H1 (cell line): ENCODE measurements around the gene CHN2. TPM values are rescaled to one million over a fixed set of nuclear protein-coding genes. Genes with fewer than 3 reads are reported as not detected.

Experiments used
- CTCF ChIA-PET: fragments of 300-600 bp; sonication (Branson Sonifier 250); formaldehyde crosslinking; loops from one replicate; lab custom pipeline; 2021; ENCODE audit not compliant: partially characterized antibody; lab: Charles Lee
- POLR2A ChIA-PET: fragments of 300-600 bp; sonication (Branson Sonifier 250); formaldehyde crosslinking; loops from one replicate; lab custom pipeline; 2021; ENCODE audit warnings: inconsistent platforms; ENCODE audit not compliant: partially characterized antibody; lab: Charles Lee
- DNase-seq, 2 experiments: peaks; one replicate each; pipeline versions ENCODE4 v3.0.0 to v3.0.0-alpha.2; 2010 to 2022; ENCODE audit warnings: low spot score in 2 of 2, low read depth in 1 of 2, mixed read lengths in 1 of 2
- FAIRE-seq: peaks from 2 replicates; lab custom pipeline; 2011; peaks lifted over from hg19 to GRCh38; lab: Jason Lieb, UNC
- H2AFZ ChIP-seq: 2 replicates; pipeline ENCODE4 v1.8.1; 2012; ENCODE audit warnings: low read length, inconsistent platforms
- H2AK5ac ChIP-seq: 2 replicates; pipeline ENCODE4 v1.6.1; 2013; ENCODE audit warnings: low read depth, low read length
- H2BK120ac ChIP-seq: replicated peaks from 2 replicates; pipeline ENCODE3; 2013; ENCODE audit warnings: low read depth, low read length, inconsistent platforms
- H2BK12ac ChIP-seq: 2 replicates; pipeline ENCODE4 v1.6.1; 2013; ENCODE audit warnings: low read depth, low read length
- H2BK15ac ChIP-seq: 2 replicates; pipeline ENCODE4 v1.6.1; 2013; ENCODE audit warnings: low read length
- H2BK20ac ChIP-seq: 2 replicates; pipeline ENCODE4 v1.6.1; 2013; ENCODE audit warnings: low read length
- H2BK5ac ChIP-seq: 2 replicates; pipeline ENCODE4 v1.6.1; 2013; ENCODE audit warnings: low read depth, low read length
- H3K14ac ChIP-seq: 2 replicates; pipeline ENCODE4 v1.6.1; 2013; ENCODE audit warnings: inconsistent platforms; ENCODE audit not compliant: insufficient read length
- H3K18ac ChIP-seq: 2 replicates; pipeline ENCODE4 v1.6.1; 2013; ENCODE audit warnings: low read length; ENCODE audit errors: extremely low read depth
- H3K23ac ChIP-seq: 2 replicates; pipeline ENCODE4 v1.6.1; 2013; ENCODE audit warnings: inconsistent platforms; ENCODE audit not compliant: insufficient read length
- H3K23me2 ChIP-seq: 2 replicates; pipeline ENCODE4 v1.6.1; 2013; ENCODE audit warnings: low read depth, low read length
- H3K27ac ChIP-seq: 2 replicates; pipeline ENCODE4 v1.6.1; 2011; ENCODE audit warnings: low read depth, low read length, inconsistent platforms
- H3K27me3 ChIP-seq, 4 experiments: replicated peaks in 1 of 4; 1 replicate in 1 of 4; 2 replicates in 3 of 4; pipeline versions ENCODE4 v1.6.1 to v1.8.1; 2011 to 2013; ENCODE audit warnings: low read length in 3 of 4, mild to moderate bottlenecking in 3 of 4, inconsistent platforms in 2 of 4, mixed read lengths in 2 of 4, moderate library complexity in 1 of 4; ENCODE audit not compliant: control insufficient read depth in 3 of 4, insufficient read depth in 3 of 4; ENCODE audit errors: extremely low read depth in 1 of 4
- H3K36me3 ChIP-seq, 4 experiments: 2 replicates each; pipeline versions ENCODE4 v1.6.1 to v1.8.1; 2011 to 2013; ENCODE audit warnings: mild to moderate bottlenecking in 4 of 4, low read length in 3 of 4, moderate library complexity in 2 of 4, control low read depth in 1 of 4, inconsistent platforms in 1 of 4; ENCODE audit not compliant: insufficient read depth in 4 of 4, control insufficient read depth in 2 of 4
- H3K4ac ChIP-seq: replicated peaks from 2 replicates; pipeline ENCODE3; 2013; ENCODE audit warnings: low read length, low read depth, mixed read lengths, inconsistent platforms; ENCODE audit not compliant: insufficient read length
- H3K4me1 ChIP-seq, 4 experiments: replicated peaks in 1 of 4; 1 replicate in 1 of 4; 2 replicates in 3 of 4; pipeline versions ENCODE4 v1.6.1 to v1.8.1; 2011 to 2013; ENCODE audit warnings: low read length in 3 of 4, inconsistent platforms in 2 of 4, mixed read lengths in 1 of 4; ENCODE audit not compliant: insufficient read depth in 4 of 4, control insufficient read depth in 3 of 4
- H3K4me2 ChIP-seq, 2 experiments: 2 replicates each; pipeline versions ENCODE4 v1.6.1 to v1.8.1; 2011 to 2013; ENCODE audit warnings: low read depth in 2 of 2, low read length in 2 of 2, control low read depth in 1 of 2, inconsistent platforms in 1 of 2, mild to moderate bottlenecking in 1 of 2; ENCODE audit not compliant: insufficient read depth in 1 of 2
- H3K4me3 ChIP-seq, 4 experiments: fragments of 200-600, 300-600 bp in 1 of 4; sonication (generic), shearing (Covaris generic), sonication (Bioruptor Twin) in 1 of 4; 2 replicates each; pipeline versions ENCODE4 v1.5.1 to v1.8.1; 2011 to 2016; ENCODE audit warnings: low read length in 4 of 4, low read depth in 3 of 4, control low read depth in 2 of 4, inconsistent platforms in 2 of 4, mild to moderate bottlenecking in 2 of 4, mixed read lengths in 1 of 4, moderate library complexity in 1 of 4; ENCODE audit not compliant: insufficient read depth in 2 of 4; ENCODE audit errors: extremely low read depth in 1 of 4
- H3K56ac ChIP-seq: replicated peaks from 2 replicates; pipeline ENCODE3; 2013; ENCODE audit warnings: low read depth, mild to moderate bottlenecking, mixed read lengths, low read length, inconsistent platforms; ENCODE audit not compliant: insufficient read length
- H3K79me1 ChIP-seq: 2 replicates; pipeline ENCODE4 v1.6.1; 2013; ENCODE audit warnings: low read depth, low read length, control low read depth
- H3K79me2 ChIP-seq, 2 experiments: 2 replicates each; pipeline versions ENCODE4 v1.6.1 to v1.8.1; 2012 to 2013; ENCODE audit warnings: low read length in 2 of 2, mild to moderate bottlenecking in 2 of 2, inconsistent platforms in 1 of 2; ENCODE audit not compliant: insufficient read depth in 2 of 2, control insufficient read depth in 1 of 2
- H3K9ac ChIP-seq, 4 experiments: replicated peaks in 1 of 4; 1 replicate in 1 of 4; 2 replicates in 3 of 4; pipeline versions ENCODE4 v1.6.1 to v1.8.1; 2011 to 2013; ENCODE audit warnings: low read depth in 3 of 4, low read length in 3 of 4, control low read depth in 2 of 4, mild to moderate bottlenecking in 2 of 4, moderate library complexity in 2 of 4, inconsistent platforms in 1 of 4; ENCODE audit errors: extremely low read depth in 1 of 4
- H3K9me3 ChIP-seq, 2 experiments: 2 replicates each; pipeline versions ENCODE4 v1.6.1 to v1.8.1; 2012 to 2013; ENCODE audit warnings: mild to moderate bottlenecking in 2 of 2, moderate library complexity in 2 of 2, control low read depth in 1 of 2, inconsistent platforms in 1 of 2, low read depth in 1 of 2, low read length in 1 of 2, mixed read lengths in 1 of 2; ENCODE audit not compliant: insufficient read depth in 2 of 2
- H4K20me1 ChIP-seq, 2 experiments: replicated peaks in 1 of 2; 2 replicates each; pipeline versions ENCODE3 to v1.8.1; 2011 to 2013; ENCODE audit warnings: inconsistent platforms in 2 of 2, low read length in 2 of 2, mild to moderate bottlenecking in 1 of 2; ENCODE audit not compliant: insufficient read depth in 2 of 2, control insufficient read depth in 1 of 2
- H4K5ac ChIP-seq: 2 replicates; pipeline ENCODE4 v1.6.1; 2013; ENCODE audit warnings: low read length, low read depth, mixed read lengths, inconsistent platforms; ENCODE audit not compliant: insufficient read length
- H4K8ac ChIP-seq: 2 replicates; pipeline ENCODE4 v1.8.0; 2013; ENCODE audit warnings: mild to moderate bottlenecking, moderate library complexity, low read length, inconsistent platforms; ENCODE audit not compliant: insufficient read depth; ENCODE audit errors: extremely low read depth
- H4K91ac ChIP-seq: replicated peaks from 2 replicates; pipeline ENCODE3; 2013; ENCODE audit warnings: low read length, mixed read lengths, inconsistent platforms; ENCODE audit not compliant: insufficient read length
- ASH2L ChIP-seq: fragments of 200-600, 300-600 bp; sonication (generic); IDR thresholded peaks from one replicate; pipeline ENCODE4 v1.7.1; 2017; ENCODE audit warnings: low read length
- BRCA1 ChIP-seq: IDR thresholded peaks from 2 replicates; pipeline ENCODE4 v1.6.1; 2012; ENCODE audit warnings: low read depth, low read length, improper control_type of control experiment
- KDM1A ChIP-seq: fragments of 200-600, 300-600 bp; sonication (generic); IDR thresholded peaks from 2 replicates; pipeline ENCODE4 v1.7.1; 2016; ENCODE audit warnings: mild to moderate bottlenecking, low read length, borderline replicate concordance
- MAFK ChIP-seq: IDR thresholded peaks from 2 replicates; pipeline ENCODE4 v1.6.1; 2012; ENCODE audit warnings: low read depth, mild to moderate bottlenecking, improper control_type of control experiment, low read length
- WGBS, 2 experiments: shearing (Covaris generic) in 1 of 2; methylation state at CpG; one replicate each; pipeline versions ENCODE4 v1.1.6 to v1.1.7; 2013 to 2015; ENCODE audit warnings: low lambda C conversion rate in 2 of 2, mixed read lengths in 2 of 2, inconsistent platforms in 1 of 2, low coverage in 1 of 2, missing lambda C conversion rate in 1 of 2; ENCODE audit not compliant: insufficient replicate concordance in 2 of 2, insufficient coverage in 1 of 2, insufficient read length in 1 of 2; ENCODE audit errors: extremely low coverage in 1 of 2, missing lambda C conversion rate in 1 of 2; 5-methylcytosine and 5-hydroxymethylcytosine counted together
- polyA plus RNA-seq, 7 experiments: library from polyadenylated mRNA; depleted of rRNA in 3 of 7; stranded (reverse) in 5 of 7; unstranded in 2 of 7; fragments of >200 nt in 5 of 7; fragments of 200-250 nt in 2 of 7; gene quantifications; 1 replicate in 5 of 7; 2 replicates in 1 of 7; 4 replicates in 1 of 7; pipeline versions ENCODE4 v1.2.1 to v1.2.3, GENCODE V29; 2011 to 2013; ENCODE audit warnings: missing spikeins in 2 of 7, mixed read lengths in 2 of 7
- total RNA-seq: library from RNA; stranded (reverse); fragmentation: NEBNext Ultra II Directional; extraction: Animal tissue kit (Norgen Biotek cat#: 25700); gene quantifications from 2 replicates; pipeline ENCODE4 v1.2.1, GENCODE V29; 2021
- TF ChIP-seq, protein P1 (sequence below): IDR thresholded peaks from 2 replicates; pipeline ENCODE4 v1.6.1; 2012; ENCODE audit warnings: inconsistent platforms

Gene CHN2
- total and polyA plus RNA-seq, 2 of the 8 experiments (the other 6 are each of a cell fraction or from before 2014, with no cell fraction given) = 2.9 to 4.8 TPM

DNA sequence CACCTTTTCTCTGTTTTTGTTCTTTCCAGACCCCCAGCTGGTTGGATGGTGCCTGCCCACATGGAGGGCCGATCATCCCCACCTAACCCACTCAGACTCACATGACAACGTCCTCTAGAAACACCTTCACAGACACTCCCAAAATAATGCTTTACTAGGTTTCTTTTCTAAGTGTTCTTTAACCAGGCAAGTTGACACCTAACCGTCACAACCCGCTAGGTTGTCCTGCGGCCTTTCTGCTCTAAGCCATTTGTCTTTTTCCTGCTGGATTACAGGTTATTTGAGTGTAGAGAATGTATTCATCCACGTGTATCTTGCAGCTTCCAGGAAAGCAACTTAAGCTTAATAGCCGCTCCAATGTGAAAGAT is 54.8 kb downstream of the CHN2 start:
- Histone ChIP-seq H3K23me2 (no peaks in the 10 kb centered on the region), H2BK12ac (no peak overlapping the region), H3K18ac (no peak overlapping the region), H3K23ac (no peak overlapping the region), H3K27ac (no peak overlapping the region), H3K14ac (no peak overlapping the region), H2BK20ac (no peak overlapping the region), H4K20me1 (no peaks in the 10 kb centered on the region), H4K5ac (no peak overlapping the region), H3K56ac (no peak overlapping the region), H3K4me1 (no peaks in the 10 kb centered on the region), H2BK5ac (no peak overlapping the region), H3K79me2 (no peaks in the 10 kb centered on the region), H3K4ac (no peak overlapping the region), H2BK15ac (no peak overlapping the region), H3K4me3 (no peak overlapping the region), H3K9ac (no peak overlapping the region), H2BK120ac (no peak overlapping the region), H3K36me3 (no peaks in the 10 kb centered on the region), H2AFZ (no peak overlapping the region), H3K79me1 (no peaks in the 10 kb centered on the region), H2AK5ac (no peak overlapping the region), H4K8ac (no peak overlapping the region), H3K27me3 (no peaks in the 10 kb centered on the region), H3K4me2 (no peak overlapping the region), H4K91ac (no peak overlapping the region), H3K9me3 (no peaks in the 10 kb centered on the region)
- POLR2A ChIA-PET = interaction anchor here (1.4 kb wide), 1 partner anchor 13 kb away, joined by 3 read pairs; no protein-coding TSS in a partner anchor
- TF ChIP-seq KDM1A (no peak), BRCA1 (no peak), ASH2L (no peak), MAFK (no peak)
- TF ChIP-seq, protein P1, sequence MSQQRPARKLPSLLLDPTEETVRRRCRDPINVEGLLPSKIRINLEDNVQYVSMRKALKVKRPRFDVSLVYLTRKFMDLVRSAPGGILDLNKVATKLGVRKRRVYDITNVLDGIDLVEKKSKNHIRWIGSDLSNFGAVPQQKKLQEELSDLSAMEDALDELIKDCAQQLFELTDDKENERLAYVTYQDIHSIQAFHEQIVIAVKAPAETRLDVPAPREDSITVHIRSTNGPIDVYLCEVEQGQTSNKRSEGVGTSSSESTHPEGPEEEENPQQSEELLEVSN = no peak
- DNase-seq = no peak
- no peak for FAIRE-seq
- WGBS, 2 experiments = 87% methylated on average over 7 of the region's 7 CpGs; no CpG with 5 or more reads in 1 of the 2 experiments
- CTCF ChIA-PET = interaction anchor here (0.9 to 4.9 kb wide), 4 partner anchors 11 to 74 kb away, joined by 4 to 29 read pairs (median 5); no protein-coding TSS in a partner anchor
